ENCODE measurements around the gene RNF167.

RNF167 gene

DNA sequence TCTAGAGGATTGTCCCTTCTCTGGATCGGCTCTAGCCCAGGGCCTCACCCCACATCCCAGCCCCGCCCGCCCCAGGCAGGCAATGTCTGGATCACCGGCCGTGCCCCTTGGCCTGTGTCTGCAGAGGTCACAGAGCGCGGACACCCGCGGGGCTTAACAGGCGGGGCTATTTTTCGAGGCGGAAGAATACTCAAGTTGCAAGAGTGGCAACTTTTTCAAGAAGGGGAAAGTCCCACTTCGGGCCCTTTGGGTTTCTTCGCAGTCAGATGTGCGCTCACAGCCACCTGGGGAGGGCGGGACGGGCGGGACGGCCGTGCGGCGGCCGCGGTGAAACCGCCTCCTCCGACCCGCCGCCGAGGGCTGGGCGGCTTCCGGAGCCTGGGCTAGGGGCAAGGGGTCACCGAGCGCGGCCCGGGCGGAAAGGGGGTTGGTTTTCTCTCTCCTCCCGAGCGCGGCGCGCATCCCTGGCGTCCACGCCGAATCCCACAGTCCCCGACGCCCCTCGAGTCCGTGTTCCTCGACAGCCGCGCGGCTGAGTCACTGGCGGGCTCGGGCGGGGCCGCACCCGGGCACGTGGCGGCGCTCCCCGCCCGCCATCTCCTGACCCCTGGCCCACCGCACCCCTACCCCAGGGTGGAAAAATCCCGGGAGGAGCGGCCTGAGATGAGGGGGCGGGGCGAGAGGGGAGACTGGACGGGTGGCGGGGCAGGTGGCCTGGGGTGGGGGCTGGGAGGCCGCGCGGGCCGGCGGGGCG, 9.4 kb downstream of the RNF167 start:
- TF ChIP-seq CTCF (IDR thresholded peaks at IDR 0.05), result no peak

DNA sequence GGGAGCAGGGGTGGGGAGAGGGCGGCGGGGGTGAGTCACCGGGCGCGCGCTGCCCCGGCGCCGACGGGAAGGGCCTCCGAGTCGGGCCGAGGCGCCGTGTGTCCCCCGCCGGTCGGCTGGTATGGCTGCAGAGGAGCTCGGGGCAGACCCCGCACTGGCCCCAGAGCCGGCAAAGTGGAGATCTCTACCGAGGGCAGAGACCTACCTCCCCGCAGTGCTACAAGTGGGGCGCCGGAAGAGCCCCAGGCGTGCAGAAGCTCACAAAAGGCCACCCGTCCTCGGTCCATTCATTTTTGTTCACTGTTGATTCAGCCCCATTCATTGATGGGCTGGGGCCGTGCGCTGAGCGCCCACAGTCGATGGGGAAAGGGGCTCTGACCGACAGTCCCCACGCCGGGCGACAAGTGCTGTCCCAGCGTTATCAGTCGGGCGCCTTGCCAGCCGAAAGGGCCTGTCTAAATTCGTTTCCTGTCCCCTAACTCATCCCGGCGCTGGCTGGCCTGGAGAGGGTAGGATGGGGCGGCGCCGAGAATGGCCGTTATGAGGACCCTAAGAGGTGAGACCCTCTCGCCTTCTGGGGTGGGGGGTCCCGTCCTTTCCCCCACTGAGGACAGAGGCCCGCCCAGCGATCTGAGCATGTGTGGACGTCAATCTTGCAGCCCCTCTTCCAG, 10.1 kb downstream of the RNF167 start:
- TF ChIP-seq CTCF (IDR thresholded peaks at IDR 0.05), result no peak

GRCh38 chr17:4950746-4951204, 10.7 kb downstream of the RNF167 start, which contains the start of gene ENO3:
TSS of gene ENO3 (plus strand) at chr17:4951119. CDS start at chr17:4951830, 711 bp downstream.
- TF ChIP-seq CTCF (IDR thresholded peaks at IDR 0.05), result no peak

GRCh38 chr17:4951486-4951885, 11.4 kb downstream of the RNF167 start:
- TF ChIP-seq CTCF (IDR thresholded peaks at IDR 0.05), result no peak

DNA sequence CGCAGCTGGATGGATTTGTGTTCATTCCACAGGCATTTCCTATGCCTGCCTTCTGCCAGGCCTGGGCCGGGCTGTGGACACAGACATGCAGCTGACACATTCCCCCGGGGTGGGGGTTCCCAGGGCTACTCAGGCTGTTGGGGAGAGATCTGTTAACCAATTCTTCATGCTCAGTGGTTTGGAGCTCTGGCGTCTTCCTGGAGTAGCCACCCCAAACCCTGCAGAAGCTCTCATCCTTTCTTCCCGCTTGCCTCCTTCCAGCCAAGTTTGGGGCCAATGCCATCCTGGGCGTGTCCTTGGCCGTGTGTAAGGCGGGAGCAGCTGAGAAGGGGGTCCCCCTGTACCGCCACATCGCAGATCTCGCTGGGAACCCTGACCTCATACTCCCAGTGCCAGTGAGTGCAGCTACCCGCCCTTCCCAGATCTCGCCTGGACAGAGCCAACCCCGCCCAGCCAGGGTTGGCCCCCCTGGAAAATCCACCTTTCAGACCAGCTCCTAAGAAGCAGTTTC, 13.4 kb downstream of the RNF167 start:
- TF ChIP-seq CTCF (IDR thresholded peaks at IDR 0.05), result no peak

DNA sequence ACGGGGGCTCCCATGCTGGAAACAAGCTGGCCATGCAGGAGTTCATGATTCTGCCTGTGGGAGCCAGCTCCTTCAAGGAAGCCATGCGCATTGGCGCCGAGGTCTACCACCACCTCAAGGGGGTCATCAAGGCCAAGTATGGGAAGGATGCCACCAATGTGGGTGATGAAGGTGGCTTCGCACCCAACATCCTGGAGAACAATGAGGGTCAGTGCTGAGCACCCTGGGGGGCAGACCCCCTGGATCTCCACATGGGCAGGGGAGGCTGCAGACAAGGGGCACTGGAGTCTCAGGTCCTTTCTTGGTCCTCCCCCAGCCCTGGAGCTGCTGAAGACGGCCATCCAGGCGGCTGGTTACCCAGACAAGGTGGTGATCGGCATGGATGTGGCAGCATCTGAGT, 15.0 kb downstream of the RNF167 start:
- no peak for TF ChIP-seq CTCF (IDR thresholded peaks at IDR 0.05)

GRCh38 chr17:4956493-4957061, 16.5 kb downstream of the RNF167 start:
- no peak; the same call in 1 of the 2 replicates for TF ChIP-seq CTCF (IDR thresholded peaks at IDR 0.05)

All from LNCAP (cell line).